ENCODE results near the gene ARHGAP19.

Gene ARHGAP19

DNA sequence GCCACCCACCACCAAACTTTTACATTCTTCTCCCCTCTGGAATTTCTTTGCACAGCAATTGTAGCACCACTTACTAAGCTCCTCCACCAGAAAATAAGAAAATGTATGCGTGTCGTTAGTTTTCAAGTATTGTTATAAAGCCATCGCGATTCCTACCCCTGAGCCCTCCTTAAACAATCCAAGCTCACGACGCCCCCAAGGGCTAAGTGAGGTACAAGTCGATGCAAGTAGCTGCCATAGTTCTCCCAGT lies 40.8 kb upstream of the ARHGAP19 start:
- DNase-seq (ENCODE audit: insufficient read length), result no peak
- TF ChIP-seq TAF1 (IDR thresholded peaks at IDR 0.05; ENCODE audit: borderline replicate concordance, low read depth, low read length) (no peak), POLR2AphosphoS5 (IDR thresholded peaks at IDR 0.05; ENCODE audit: low read depth, low read length) (no peak), POLR2A (IDR thresholded peaks at IDR 0.05; ENCODE audit: low read depth, low read length) (no peak)
- FAIRE-seq, result no peak

DNA sequence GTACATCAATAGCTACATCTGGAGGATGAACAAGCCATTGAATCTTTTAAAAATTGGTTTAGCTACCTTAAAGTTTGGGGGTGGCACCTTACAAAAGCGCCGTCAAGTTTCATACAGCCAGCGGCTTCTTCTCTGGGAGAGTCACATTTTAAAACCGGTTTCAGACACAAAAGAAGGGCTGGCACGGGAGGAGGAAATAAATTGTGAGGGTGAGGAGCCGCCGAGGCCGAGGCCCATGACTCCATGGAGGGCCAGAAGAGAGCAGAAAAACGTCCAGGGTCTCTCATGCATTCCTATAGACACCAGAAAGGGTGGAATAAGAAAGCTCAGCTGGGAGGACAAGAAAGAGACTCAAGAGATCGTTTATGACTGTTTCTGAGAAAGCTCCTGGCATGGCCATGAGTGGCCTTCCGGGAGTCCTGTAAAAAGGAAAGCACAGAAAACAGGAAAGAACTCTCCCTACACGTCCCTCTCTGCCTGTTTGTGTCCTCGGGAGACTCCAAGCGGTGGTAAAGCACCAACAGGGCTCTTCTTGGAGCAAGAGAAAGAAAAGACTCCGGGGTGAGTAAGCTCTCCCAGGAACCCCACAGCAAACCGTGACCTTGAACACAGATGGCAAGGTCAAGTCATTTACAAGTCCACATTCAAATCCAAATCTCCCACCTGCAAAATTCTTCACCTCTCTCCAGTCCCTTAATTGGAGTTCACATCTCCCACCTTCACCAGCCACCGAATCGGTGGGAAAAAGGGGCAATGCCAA lies 40.3 kb upstream of the ARHGAP19 start:
- no peak for DNase-seq (ENCODE audit: insufficient read length)
- no peak for FAIRE-seq
- TF ChIP-seq POLR2A (IDR thresholded peaks at IDR 0.05; ENCODE audit: low read depth, low read length) (no peak), TAF1 (IDR thresholded peaks at IDR 0.05; ENCODE audit: borderline replicate concordance, low read depth, low read length) (no peak), POLR2AphosphoS5 (IDR thresholded peaks at IDR 0.05; ENCODE audit: low read depth, low read length) (no peak)

DNA sequence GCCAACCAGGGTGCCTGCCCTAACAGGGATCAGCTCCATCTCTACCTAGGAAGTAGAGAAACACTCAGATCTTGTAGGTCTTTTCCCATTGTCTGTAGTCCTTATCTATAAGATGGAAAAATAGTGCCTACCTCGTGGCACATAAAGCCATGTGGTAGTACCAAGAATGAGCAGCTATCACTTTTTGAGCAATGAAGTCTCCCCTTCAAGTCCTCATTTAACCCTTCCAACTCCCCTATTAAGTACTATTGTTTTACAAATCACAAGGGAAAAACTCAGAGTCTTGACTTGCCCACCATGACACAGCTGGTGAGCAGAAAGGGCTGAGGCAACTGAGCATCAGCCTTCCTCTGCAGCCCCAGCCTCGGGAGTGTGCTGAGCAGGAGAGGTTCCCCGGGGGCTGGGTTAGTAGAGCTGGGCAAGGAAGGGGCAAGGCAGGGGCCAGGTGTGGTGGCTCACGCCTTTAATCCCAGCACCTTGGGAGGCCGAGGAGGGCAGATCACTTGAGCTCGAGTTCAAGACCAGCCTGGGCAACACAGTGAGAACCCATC lies 38.8 kb upstream of the ARHGAP19 start:
- TF ChIP-seq TAF1 (IDR thresholded peaks at IDR 0.05; ENCODE audit: borderline replicate concordance, low read depth, low read length) (no peak), POLR2A (IDR thresholded peaks at IDR 0.05; ENCODE audit: low read depth, low read length) (no peak), POLR2AphosphoS5 (IDR thresholded peaks at IDR 0.05; ENCODE audit: low read depth, low read length) (no peak)
- DNase-seq (ENCODE audit: insufficient read length), result no peak
- no peak for FAIRE-seq

- TF ChIP-seq TAF1 (IDR thresholded peaks at IDR 0.05; ENCODE audit: borderline replicate concordance, low read depth, low read length) (no peak), POLR2A (IDR thresholded peaks at IDR 0.05; ENCODE audit: low read depth, low read length) (no peak), POLR2AphosphoS5 (IDR thresholded peaks at IDR 0.05; ENCODE audit: low read depth, low read length) (no peak)
- FAIRE-seq, result no peak
- DNase-seq (ENCODE audit: insufficient read length), result no peak
Observed at GRCh38 chr10:97329766-97330165, 37.3 kb upstream of the ARHGAP19 start.

- no peak for DNase-seq (ENCODE audit: insufficient read length)
- FAIRE-seq, result no peak
Observed at GRCh38 chr10:97328646-97329453, 36.4 kb upstream of the ARHGAP19 start.

GRCh38 chr10:97327348-97328294 lies 35.2 kb upstream of the ARHGAP19 start:
- FAIRE-seq (no peak), DNase-seq (ENCODE audit: insufficient read length) (no peak)
- TF ChIP-seq POLR2A (IDR thresholded peaks at IDR 0.05; ENCODE audit: low read depth, low read length) (no peak), TAF1 (IDR thresholded peaks at IDR 0.05; ENCODE audit: borderline replicate concordance, low read depth, low read length) (no peak), POLR2AphosphoS5 (IDR thresholded peaks at IDR 0.05; ENCODE audit: low read depth, low read length) (no peak)

More at GRCh38 chr10:97328646-97329453, 36.4 kb upstream of the ARHGAP19 start:
- TF ChIP-seq POLR2A (IDR thresholded peaks at IDR 0.05; ENCODE audit: low read depth, low read length) (no peak), TAF1 (IDR thresholded peaks at IDR 0.05; ENCODE audit: borderline replicate concordance, low read depth, low read length) (no peak), POLR2AphosphoS5 (IDR thresholded peaks at IDR 0.05; ENCODE audit: low read depth, low read length) (no peak)

DNA sequence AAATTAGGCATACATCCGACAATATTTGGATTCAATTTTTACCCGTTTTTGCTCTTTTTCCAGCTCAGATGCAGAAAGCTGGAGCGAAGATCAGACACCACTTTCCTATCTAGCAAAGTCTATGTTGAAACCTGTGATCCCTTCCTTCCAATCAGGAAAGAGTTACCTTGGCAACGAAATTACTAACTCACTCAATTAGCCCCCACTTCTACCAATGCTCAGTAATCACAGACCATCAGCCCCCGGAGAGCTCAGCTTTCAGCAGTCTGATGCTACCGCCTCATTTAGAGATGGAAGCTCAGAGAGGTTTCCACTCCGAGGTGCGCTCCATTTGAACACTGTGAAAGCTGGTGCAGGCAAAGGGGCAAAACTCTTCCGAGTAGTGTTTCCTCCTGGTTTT lies 33.3 kb upstream of the ARHGAP19 start:
- no peak for FAIRE-seq
- DNase-seq (ENCODE audit: insufficient read length), result no peak
- TF ChIP-seq TAF1 (IDR thresholded peaks at IDR 0.05; ENCODE audit: borderline replicate concordance, low read depth, low read length) (no peak), POLR2AphosphoS5 (IDR thresholded peaks at IDR 0.05; ENCODE audit: low read depth, low read length) (no peak), POLR2A (IDR thresholded peaks at IDR 0.05; ENCODE audit: low read depth, low read length) (no peak)

GRCh38 chr10:97323501-97323900 lies 31.1 kb upstream of the ARHGAP19 start:
- FAIRE-seq, result no peak
- no peak for TF ChIP-seq POLR2AphosphoS5 (IDR thresholded peaks at IDR 0.05; ENCODE audit: low read depth, low read length)
- no peak for TF ChIP-seq POLR2A (IDR thresholded peaks at IDR 0.05; ENCODE audit: low read depth, low read length)
- TF ChIP-seq TAF1 (IDR thresholded peaks at IDR 0.05; ENCODE audit: borderline replicate concordance, low read depth, low read length), result no peak
- DNase-seq (ENCODE audit: insufficient read length), result no peak

- DNase-seq (ENCODE audit: insufficient read length) (no peak), FAIRE-seq (no peak)
- TF ChIP-seq POLR2AphosphoS5 (IDR thresholded peaks at IDR 0.05; ENCODE audit: low read depth, low read length), result no peak
- no peak for TF ChIP-seq TAF1 (IDR thresholded peaks at IDR 0.05; ENCODE audit: borderline replicate concordance, low read depth, low read length)
- TF ChIP-seq POLR2A (IDR thresholded peaks at IDR 0.05; ENCODE audit: low read depth, low read length), result no peak
Observed at GRCh38 chr10:97321804-97322190, 29.4 kb upstream of the ARHGAP19 start.

- TF ChIP-seq POLR2AphosphoS5 (IDR thresholded peaks at IDR 0.05; ENCODE audit: low read depth, low read length), result no peak
- TF ChIP-seq TAF1 (IDR thresholded peaks at IDR 0.05; ENCODE audit: borderline replicate concordance, low read depth, low read length), result no peak
- no peak for TF ChIP-seq POLR2A (IDR thresholded peaks at IDR 0.05; ENCODE audit: low read depth, low read length)
- no peak for DNase-seq (ENCODE audit: insufficient read length)
- FAIRE-seq, result no peak
Observed at GRCh38 chr10:97321032-97321803, 28.8 kb upstream of the ARHGAP19 start.

Measured in GM12892 (cell line).